ENCODE results near the gene EVI5.

EVI5 gene

DNA sequence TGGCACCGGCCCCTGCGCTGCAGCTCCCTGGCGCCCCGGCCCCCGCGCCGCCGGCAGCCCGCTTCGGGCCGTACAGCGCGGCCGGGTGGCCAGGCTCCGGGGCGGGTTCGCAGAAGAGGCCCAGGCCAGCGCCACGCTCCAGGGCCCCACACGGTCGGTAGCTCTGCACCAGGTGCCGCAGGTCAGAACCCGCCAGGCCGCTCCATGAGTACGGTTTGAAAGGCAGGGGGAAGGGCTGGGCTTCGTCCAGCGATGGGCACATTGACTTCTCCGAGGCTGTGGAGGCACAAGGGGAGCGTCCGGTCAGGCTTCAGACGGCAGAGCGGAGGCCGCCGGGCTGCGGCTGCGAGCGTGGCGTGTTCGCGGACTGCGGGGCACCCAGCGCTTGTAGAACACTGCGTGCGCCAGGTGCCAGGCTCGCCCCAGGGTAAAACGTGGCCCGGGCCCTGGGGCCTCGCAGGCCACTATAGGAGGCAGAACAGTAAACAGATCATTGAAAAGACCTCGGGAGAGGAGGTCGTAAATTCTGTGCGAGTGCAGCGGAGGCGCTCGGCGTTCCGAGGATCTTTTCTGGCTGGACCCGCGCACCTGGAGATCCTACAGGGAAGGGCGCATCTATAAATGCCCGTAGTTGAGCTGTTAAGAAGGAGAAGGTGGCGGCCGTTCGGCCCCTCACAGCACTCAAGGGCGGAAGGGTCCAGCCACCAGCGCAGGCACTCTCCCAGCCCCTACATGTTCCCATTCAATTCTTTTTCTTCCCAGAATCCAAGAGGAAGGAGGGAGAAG is 303.9 kb downstream of the EVI5 start:
- H3K4me3 ChIP-seq (ENCODE audit: low read depth, low read length), result no peak overlapping the region
- no peak for DNase-seq (ENCODE audit: low read depth)
- in situ Hi-C loops (cut with HindIII; ENCODE audit: low sequenced_read_pairs), result no loop called here
- no peak for TF ChIP-seq CTCF (IDR thresholded peaks at IDR 0.05; ENCODE audit: low read depth, low read length, missing control alignments)

DNA sequence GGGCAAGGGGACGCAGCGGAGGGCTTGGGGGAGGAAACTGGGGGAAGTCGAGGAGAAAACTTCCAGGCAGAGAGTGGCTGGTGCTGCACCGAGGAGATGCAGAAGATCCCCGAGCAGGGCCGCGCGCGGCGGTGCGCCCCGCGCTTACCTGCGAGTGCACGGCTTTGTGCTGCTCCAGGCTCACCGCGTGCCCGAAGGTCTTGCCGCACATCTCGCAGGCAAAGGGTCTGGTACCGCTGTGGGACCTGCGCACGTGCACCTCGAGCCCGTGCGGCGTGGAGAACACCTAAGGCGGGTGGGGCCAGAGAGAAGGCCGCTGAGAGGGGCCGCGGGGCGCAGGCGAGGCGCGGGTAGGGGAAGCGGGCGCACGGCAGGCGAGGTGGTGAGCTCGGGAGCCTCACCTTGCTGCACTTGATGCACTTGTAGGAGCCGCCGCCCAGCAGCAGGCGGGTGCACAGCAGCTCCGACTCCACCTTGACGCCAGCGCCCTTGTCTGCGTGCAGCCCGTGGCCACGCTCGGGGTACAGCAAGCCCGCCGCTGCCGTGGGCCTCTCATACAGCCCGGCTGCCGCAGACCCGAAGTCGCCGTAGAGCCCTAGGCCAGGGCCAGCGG is 304.6 kb downstream of the EVI5 start:
- in situ Hi-C loops (cut with HindIII; ENCODE audit: low sequenced_read_pairs), result no loop called here
- TF ChIP-seq CTCF (IDR thresholded peaks at IDR 0.05; ENCODE audit: low read depth, low read length, missing control alignments), result no peak
- no peak overlapping the region for H3K4me3 ChIP-seq (ENCODE audit: low read depth, low read length)
- DNase-seq (ENCODE audit: low read depth), result no peak

GRCh38 chr1:92479587-92479986 is 305.3 kb downstream of the EVI5 start:
- H3K4me3 ChIP-seq (ENCODE audit: low read depth, low read length), result no peak overlapping the region
- no peak for DNase-seq (ENCODE audit: low read depth)
- in situ Hi-C loops (cut with HindIII; ENCODE audit: low sequenced_read_pairs), result no loop called here
- no peak for TF ChIP-seq CTCF (IDR thresholded peaks at IDR 0.05; ENCODE audit: low read depth, low read length, missing control alignments)

GRCh38 chr1:92478393-92478792 is 306.5 kb downstream of the EVI5 start:
- no peak for TF ChIP-seq CTCF (IDR thresholded peaks at IDR 0.05; ENCODE audit: low read depth, low read length, missing control alignments)
- H3K4me3 ChIP-seq (ENCODE audit: low read depth, low read length), result no peak overlapping the region
- in situ Hi-C loops (cut with HindIII; ENCODE audit: low sequenced_read_pairs), result no loop called here
- no peak for DNase-seq (ENCODE audit: low read depth)

- H3K4me3 ChIP-seq (ENCODE audit: low read depth, low read length), result no peak overlapping the region
- DNase-seq (ENCODE audit: low read depth), result no peak
- no peak for TF ChIP-seq CTCF (IDR thresholded peaks at IDR 0.05; ENCODE audit: low read depth, low read length, missing control alignments)
- in situ Hi-C loops (cut with HindIII; ENCODE audit: low sequenced_read_pairs), result no loop called here
Measured at GRCh38 chr1:92476071-92476631, 308.8 kb downstream of the EVI5 start.

DNA sequence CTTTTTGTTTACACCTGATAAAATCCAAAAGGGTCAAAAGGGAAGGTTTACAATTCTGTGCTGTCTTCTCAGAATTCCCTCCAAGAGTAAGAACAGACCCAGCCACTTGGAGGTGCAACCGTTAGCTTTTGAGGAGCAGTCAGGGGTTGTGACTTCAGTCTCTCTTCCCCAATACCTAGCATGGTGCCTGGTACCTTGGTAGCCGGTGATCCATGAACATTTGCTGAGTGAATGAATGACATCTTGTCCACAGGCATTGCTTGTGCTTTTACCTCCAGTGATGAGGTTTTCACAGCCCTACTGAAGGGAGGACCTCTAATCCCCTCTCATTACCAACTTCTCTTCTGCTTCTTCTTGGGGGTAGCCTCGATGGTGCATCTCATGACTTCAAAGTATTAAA is 309.9 kb downstream of the EVI5 start:
- H3K4me3 ChIP-seq (ENCODE audit: low read depth, low read length), result no peak overlapping the region
- no peak for TF ChIP-seq CTCF (IDR thresholded peaks at IDR 0.05; ENCODE audit: low read depth, low read length, missing control alignments)
- in situ Hi-C loops (cut with HindIII; ENCODE audit: low sequenced_read_pairs), result no loop called here
- DNase-seq (ENCODE audit: low read depth), result no peak
